GM21723 (cell line): ENCODE results near the gene STX16.

Experiments used
- ATAC-seq: cut with Tn5 transposase; IDR thresholded peaks from one replicate; pipeline ENCODE4 v1.9.1; 2021; ENCODE audit warnings: mild to moderate bottlenecking, moderate library complexity; ENCODE audit not compliant: unreplicated experiment

The STX16 gene

DNA sequence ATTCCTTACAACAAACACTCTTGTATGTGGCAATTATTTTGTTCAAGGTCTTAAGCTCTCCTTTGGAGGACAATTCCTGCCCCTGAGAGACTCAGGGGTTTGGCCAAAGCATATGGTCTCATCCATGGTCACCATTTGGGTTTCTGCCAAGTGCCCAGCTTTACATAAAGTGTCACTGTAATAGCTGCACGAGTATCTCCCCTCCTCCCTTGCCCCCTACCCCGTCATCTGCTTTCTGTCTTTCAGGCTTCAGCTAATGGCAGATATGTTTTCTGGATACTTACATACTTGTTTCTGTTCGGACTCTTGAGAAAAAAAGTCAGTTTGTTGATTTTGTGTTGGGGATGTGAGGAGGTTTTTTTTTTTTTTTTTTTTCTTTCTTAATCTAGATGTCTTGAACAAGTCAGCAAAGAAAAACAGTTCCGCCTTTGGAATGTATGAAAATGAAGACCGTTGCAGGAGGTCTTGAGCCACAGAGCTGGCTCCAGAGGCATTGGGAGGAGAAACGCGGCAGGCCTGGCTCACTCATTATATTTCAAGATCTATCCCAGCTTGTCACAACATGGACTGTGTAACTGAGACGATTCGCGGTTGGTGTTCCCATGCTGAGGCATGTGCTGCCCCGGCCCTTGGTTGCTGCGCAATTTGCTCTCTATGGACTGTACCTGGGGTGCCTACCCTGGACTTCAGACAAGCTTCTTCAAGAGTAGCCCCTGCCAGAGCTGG is 32.6 kb upstream of the STX16 start:
- ATAC-seq = no peak

DNA sequence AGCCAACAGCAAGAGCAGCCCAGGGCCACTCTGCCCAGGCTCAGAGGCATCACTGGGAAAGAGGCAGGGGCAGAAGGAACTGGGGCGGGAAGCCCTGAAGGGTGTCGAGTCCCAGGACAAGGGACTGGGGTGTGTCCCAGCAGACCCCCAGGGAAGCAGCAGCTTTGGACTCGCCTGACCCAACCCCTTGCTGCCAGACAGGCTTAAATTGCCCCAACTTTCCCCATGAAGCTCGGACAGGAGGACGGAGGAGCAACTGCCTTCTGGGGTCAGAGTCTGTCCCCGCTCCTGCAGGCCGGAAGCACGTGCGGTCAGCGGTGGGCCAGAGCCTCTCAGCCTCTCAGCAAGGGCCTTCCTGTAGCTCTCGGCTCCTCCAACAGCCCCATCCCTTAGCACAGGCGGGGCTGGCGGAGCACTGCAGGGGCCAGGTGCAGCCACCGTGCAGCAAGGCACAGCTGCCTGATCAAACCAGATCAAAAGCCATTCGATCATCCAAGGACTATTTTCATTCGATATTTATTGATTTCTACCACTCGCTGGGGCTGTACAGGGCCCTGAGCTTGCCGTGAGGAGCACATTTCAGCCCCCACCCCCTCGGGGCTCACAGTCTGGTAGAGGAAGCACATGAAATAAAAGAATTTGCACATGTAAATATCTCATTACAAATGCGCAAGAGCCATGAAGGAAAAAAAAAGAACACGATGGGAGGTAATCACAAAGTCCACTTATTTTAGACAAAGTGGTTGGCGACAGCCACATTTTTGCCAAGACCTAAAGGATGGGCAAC is 31.8 kb upstream of the STX16 start:
- no peak for ATAC-seq

DNA sequence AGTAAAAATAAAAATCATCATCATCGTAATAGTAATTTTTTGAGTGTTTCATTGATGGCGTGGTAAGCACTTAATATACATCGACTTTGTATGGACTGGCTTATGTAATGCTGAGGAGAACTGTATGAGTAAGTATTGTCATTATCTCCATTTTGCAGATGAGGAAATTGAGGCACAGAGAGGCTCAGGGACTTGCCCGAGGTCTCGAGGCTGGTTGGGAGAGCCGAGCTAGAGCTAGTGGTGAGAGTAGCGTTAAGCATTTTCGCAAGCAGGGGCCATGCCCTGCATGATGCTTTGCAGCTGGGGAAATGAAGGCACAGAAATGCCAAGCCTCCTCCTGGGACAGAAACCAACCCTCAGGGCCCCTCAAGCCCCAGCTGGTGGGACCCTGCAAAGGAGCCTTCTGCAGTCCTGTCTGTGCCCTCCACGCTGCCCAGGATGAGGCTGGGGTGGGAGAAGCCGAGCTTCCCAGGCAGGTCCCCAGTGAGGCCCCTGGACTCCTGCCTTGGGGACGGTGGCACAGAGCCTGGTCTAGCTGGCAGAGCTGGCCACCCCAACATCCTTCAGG is 31.1 kb upstream of the STX16 start:
- no peak for ATAC-seq

DNA sequence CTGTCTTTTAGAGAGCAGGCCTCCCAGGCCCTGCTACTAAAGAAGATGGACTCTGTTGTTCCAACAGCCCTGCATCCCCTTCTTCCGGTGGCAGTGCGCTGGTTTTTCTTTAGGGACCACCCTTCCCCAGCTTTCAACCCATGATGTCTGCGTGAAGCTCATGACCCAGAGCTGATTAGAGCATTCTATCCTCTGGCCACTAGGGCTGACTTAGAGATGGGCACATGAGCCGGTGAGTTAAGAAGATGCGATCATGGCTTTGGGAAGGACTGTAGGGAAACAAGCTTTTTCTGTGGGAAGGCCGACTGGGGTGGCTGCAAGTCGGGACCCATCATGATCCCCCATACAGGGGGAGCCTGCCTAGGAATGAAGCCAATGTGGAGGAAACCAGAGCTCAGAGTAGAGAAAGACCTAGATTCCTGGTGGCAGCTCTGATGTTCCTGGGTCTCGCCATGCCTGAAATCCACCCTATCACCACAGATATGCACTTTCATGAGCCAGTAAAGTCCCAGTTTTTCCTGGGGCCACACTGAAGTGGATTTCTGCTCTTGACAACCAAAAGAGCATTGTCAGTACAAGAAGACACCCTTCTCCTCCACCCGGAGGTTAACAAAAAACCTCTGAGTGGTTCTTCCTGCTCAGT is 29.1 kb upstream of the STX16 start:
- ATAC-seq = no peak

DNA sequence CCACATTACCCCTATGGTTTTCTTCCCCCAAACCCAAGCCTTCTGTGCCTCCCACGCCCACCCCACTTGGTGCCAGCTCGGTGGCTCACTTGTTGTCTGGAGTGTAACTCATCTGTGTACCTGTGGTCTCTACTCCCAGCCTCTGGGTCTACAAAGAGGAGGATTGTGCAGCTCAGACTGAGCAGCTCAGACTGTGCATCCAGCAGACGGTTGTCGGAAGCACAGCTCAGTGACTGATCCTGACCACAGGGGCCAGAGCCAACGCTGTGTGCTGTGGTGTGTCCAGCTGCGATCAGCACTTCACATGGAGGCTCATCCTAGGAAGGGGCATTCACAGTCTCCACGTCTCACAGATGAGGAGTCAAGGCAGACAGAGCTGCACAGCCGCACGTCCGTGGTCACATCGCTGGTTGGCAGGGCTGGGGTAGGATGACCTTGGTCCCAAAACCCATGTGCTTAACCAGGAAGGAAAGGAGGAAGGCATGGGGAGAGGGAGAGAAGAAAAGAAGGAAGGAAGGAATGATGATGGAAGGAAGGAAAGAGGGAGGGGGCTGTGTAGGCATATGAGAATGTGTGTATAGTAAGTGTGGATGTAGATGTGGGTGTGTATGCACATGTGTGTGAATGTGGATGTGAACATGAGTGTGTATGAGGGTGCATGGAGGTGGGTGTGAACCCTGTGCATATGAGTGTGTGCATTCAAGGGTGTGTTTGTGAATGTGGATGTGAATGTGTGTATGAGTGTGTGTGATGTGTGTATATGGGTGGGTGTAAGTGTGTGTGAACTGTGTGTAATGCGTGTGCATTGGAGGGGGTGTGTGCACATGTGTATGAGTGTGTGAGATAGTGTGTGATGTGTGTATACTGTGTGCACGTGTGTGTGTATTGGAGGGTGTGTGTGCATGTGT is 28.2 kb upstream of the STX16 start:
- no peak for ATAC-seq

DNA sequence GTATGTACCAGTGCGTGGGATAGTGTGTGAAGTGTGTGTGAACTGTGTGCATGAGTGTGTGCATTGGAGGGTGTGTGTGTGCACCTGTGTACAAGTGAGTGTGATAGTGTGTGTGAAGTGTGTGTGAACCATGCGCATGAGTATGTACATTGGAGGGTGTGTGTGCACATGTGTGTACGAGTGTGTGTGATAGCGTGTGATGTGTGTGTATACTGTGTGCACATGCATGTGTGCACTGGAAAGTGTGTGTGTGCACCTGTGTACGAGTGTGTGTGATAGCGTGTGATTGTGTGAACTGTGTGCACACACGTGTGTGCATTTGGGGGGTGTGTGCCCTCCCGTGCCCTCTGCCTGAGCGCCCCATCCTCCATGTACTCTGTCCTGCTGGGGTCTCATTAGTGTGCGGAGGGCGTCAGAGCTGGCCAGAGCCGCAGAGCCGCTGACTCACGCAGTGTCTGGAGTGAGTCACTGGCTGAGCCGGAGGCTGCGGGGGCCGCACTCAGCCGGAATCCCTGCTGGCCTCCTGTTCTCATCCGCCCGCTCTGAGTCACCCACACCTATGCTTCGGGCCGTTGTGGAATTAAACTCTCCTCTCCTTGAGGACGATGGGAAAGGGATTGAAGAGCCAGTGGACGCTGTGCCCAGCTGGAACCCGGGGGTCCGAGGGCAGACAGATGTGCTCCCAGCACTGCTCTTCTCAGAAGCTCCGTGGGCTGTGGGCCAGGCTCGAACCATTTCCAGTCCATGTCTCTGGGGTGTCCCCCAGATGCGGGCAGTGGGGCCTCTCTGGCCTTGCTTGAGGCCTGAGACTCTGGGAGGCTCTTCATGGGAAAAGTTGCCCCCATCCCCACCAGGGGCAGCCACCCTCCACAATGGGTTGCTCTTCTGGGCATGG is 27.3 kb upstream of the STX16 start:
- ATAC-seq = no peak

DNA sequence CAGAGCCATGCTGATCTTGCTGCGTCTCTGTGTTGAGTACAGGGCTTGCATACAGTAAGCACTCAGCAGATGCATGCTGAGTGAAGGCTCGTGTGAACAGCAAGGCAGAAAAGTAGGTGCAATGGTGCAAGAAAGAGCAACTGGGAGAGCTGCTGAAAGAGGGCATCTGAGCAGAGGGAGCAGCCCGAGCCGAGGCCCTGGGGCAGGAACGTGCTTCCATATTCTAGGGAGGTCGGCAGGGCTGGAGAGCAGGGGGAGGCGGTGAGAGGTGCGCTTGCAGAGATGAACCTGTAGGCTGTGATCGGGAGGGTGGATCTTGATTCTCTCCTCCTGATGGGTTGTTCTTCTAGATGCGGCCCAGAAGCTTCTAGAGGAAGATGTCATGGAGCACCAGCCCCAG is 26.4 kb upstream of the STX16 start:
- no peak for ATAC-seq

DNA sequence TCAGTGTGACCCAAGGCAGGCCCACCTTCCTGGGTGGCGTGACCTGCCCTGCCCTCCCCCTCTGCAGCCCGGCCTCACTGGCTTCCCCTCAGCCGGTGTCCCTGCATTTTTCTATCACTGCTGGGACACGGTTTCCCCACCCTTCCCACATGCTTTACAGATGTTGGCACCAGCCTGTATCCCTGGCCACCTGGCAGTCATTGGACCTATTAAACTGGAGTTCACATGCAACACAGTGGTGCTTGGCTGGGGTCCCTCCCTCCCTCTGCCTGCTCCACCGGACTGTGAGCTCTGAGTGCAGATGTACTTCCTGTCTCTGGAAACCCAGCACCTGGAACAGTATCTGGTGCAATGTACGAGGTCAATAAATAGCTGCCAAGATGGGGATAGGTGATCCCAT is 25.5 kb upstream of the STX16 start:
- no peak for ATAC-seq

DNA sequence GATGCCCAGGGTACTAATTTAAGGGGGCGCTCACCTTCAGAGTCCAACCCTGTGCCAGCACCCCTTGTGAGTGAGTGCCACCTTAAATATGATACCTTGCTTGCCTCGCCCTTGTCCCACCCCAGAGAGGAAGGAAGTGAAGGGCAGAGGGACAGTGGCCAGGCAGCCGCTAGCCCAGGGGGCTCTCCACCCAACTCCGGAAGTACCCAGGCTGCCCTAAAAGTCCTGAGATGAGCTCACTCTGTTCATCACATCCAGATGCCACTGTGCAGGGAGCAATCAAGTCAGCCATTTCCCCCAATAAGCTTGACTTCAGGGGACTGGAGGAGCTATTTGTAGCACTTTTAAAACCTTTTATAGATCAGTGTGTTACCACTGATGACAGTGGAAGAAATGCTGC is 25.0 kb upstream of the STX16 start:
- no peak for ATAC-seq

DNA sequence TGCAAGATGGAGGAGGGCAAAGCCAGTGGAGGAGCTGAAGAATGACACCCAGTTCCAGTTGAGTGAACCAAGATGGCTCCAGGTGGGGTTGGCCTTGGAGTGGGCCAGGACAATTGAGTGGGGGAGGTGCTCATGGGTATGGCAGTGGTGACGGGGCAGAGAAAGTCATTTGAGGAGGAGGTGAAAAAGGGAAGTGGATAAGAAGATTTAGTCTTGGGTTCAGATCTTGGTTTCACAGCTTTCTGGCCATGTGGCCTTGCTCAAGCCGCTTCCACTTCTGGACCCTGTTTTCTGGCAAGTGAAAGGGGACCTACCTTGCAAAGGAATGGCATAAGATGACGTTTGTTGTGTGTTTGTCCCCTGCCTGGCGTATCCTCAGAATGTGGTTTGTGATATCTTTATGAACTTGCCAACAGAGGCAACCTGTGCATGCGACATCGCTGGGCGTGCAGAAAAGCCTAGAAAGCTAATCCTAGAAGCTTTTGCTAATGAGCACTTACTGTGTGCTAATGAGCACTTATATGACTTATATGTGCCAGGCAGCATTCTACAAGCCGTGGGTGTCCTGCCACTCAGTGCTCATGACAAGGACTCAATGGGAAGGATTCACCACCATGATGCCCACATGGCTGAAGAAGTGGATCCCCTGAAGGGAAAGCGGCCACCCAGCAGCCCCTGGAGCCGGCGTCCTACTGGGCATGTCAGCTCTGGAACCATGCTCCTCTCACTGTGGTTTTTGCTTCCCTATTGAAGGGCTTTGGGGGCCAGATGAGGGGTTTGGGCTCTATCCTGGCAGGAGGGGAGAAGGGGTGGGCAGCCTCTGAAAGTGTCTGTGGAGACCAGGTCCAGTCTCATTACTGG is 23.6 kb upstream of the STX16 start:
- ATAC-seq = no peak

DNA sequence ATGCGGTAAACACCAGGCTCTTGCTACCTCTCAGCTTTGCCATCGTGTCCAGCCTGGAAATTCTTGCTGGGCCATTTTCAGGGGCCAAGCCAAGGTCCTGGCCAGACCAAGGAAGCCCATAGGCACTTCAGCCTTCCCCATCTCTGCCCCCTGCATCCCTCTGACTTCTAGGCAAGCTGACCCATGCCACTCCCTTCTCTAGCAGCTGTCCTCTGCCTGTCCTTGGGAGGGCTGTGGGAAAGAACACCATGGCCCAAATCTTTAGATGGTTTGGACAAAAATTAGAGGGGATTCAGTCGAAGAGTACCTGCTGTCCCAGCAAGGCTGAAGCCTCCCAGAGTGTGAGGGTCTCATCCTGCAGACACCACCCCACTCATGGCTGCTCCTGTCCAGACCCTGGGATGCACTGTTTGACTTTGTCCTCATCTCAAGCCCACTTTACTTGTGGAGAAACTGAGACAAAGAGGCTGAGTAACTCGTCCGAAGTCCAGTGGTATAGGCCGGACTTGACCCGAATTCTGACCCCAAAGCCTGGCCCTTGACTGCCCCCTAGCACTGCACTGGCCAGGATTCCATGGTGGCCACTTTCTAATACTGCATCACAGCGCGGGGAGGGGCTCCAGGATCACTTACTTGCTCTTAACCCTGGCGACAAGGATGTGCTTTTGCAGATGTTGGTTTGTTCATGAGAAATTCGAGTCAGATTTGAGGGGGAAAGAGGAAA is 22.4 kb upstream of the STX16 start:
- no peak for ATAC-seq

DNA sequence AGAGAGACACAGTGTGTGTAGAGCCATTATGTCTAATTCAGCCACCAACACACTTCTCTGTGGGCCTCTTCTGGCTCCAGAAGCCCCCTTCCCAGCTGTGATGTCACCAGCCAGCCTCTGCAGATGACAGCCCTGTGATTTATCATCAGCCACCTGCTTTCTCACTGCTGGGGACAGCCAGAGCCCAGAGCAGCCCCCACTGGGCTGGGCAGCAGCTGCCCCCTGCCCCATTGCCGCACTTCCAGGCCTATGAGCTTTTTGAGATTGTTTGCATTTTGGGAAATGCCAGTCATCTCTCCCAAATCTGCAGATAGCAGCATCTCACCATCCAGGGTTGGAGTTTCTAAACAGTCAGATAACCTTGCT is 21.9 kb upstream of the STX16 start:
- no peak for ATAC-seq

DNA sequence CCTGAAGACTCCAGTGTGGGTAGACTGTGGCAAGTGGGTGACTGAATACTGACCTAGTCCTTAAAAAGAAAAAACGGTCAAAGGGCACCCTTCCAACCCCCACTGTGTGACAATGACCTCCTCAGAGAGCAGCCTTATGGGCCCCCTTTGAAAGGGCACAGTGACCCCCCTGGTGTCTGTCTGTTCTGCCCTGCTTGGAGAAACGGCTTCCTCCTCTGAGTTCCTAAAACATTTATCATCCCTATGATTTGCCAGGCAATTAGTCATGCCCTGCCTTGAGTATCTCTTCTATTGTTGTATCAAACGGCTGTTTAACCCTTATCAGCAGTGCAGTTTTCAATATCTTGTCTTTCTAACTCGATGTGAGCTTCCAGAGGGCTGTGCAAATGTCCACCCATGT is 21.0 kb upstream of the STX16 start:
- no peak for ATAC-seq

DNA sequence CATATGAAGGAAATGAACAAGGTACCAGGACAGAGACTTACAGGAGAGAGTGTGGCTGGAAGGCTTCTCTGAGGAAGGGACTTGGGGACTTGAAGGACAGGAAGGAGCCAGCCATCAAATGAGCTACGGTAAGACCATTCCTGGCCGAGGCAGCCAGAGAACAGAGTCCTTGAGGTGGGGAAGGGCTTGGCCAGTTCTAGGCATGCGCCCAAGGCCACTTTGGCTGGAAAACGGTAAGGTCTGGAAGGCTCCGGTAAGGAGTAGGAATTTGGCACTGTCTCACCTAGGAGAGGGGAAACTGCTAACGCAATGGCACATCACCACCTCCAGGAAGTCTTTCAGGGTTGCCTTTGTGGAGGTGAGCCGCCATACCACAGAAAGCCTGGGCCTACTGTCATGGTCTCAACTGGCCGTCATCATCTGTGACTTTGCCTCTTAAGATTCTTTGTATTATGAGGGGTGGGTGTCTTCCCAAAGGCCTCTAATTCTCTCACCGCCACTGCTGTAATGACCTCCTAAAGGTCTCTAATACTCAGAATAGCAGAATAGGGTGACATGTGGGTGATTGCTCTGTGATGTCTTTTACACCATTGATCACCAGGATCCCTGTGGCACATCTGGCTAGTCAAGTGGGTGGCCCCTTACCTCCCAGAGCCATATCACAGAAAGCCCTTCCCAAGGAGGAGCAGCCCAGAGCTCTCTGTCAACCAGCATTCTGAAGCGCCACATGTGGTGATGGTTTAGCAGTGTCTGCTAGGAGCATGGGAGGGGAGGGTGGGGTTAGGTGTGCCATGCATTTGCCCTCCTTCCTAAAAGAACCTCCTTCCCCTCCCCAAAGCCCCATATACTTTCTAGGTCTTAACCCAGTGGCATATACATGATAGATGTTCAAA is 17.7 kb upstream of the STX16 start:
- no peak for ATAC-seq

DNA sequence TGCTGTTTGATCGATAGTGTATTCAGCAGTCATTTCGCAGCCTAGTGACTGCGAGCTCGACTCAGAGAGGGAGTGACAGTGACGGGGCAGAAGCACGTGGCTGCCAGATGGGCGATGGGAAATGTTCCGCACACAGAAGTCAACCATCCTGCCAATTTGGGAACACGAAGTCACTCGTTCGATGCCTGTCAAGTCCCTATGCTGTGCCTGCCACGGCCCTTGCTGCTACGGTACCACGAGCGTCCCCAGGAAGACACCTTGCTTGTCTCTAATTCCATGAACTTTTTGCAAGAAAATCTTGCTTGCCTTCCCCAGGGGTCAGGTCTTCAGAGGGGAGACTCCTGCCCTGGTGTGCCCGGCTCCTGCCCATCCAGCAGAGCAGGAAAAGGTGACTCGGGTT is 17.0 kb upstream of the STX16 start:
- ATAC-seq = no peak

DNA sequence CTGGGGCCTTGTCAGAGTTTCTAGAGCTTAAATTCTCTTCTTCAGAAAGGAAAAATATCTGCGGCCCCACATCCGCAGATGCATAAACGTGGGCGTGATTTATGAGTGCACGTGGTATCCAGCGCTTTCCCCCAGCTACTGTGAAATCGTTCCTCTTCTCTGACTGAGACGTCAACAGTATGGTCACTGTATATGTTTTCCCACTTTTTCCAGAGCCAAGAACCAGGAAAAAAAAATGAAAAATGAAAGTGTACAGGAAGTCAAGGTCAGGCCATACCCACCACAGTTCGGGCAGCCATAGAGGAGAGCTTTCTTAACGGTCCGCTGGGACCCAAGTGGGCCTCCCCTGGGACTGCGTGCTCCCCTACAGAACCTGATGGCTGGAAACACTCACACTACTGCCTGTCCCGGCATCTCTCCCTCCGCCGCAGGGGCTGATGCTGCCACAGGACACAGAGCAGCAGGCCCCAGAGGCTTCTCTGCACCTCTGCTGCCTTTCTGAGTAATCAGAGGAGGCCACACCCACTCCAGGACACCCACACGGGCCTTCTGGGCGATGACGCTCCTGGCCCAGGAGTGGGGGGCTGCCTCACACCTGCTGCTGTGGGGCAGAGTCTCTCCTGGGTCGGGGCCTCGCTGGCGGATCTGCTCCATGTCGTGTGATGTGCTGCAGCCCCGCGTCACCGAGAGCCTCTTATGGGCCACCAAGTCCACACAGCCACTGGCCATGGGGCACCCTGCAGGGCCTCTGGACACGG is 16.4 kb upstream of the STX16 start:
- no peak for ATAC-seq

DNA sequence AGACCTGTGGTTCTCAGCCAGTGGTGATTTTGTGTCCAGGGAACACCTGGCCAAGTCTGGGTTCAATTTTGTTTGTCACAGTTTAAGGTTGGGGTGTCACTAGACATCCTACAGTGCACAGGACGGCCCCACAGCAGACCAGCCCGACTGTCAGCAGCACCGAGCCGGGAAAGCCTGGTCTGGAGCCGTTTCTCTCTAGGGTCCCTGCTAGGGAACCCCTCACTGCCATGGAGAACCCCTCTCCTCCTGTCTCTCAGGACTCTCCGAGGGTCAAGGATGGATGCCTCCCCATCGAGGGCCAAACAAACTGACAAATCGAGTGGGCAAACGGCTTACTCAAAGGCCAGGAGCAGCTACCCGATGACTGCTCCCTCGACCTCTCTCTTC is 15.8 kb upstream of the STX16 start:
- no peak for ATAC-seq
